Ishikawa (cell line): ENCODE data around the gene NANOS1.

Experiments used
- CEBPB ChIP-seq: IDR thresholded peaks from 2 replicates; pipeline ENCODE4 v1.6.1; 2012
- CREB1 ChIP-seq: IDR thresholded peaks from 2 replicates; pipeline ENCODE4 v1.6.1; 2012; ENCODE audit warnings: low read depth
- EGR1 ChIP-seq: IDR thresholded peaks from 2 replicates; pipeline ENCODE4 v1.6.1; 2012
- EP300 ChIP-seq: IDR thresholded peaks from 2 replicates; pipeline ENCODE4 v1.6.1; 2012; ENCODE audit warnings: borderline replicate concordance
- FOXM1 ChIP-seq: IDR thresholded peaks from 2 replicates; pipeline ENCODE4 v1.6.1; 2012; ENCODE audit warnings: low read depth, borderline replicate concordance
- NFIC ChIP-seq: IDR thresholded peaks from 2 replicates; pipeline ENCODE4 v1.6.1; 2012
- RAD21 ChIP-seq: IDR thresholded peaks from 2 replicates; pipeline ENCODE4 v1.6.1; 2012; ENCODE audit warnings: low read depth
- TAF1 ChIP-seq: IDR thresholded peaks from 2 replicates; pipeline ENCODE4 v1.6.1; 2012; ENCODE audit warnings: low read depth, mild to moderate bottlenecking
- TCF12 ChIP-seq: IDR thresholded peaks from 2 replicates; pipeline ENCODE4 v1.6.1; 2012; ENCODE audit warnings: low read depth
- TEAD4 ChIP-seq: IDR thresholded peaks from 2 replicates; pipeline ENCODE4 v1.6.1; 2012
- YY1 ChIP-seq: IDR thresholded peaks from 2 replicates; pipeline ENCODE4 v1.6.1; 2012; ENCODE audit warnings: low read depth
- ZBTB7A ChIP-seq: IDR thresholded peaks from 2 replicates; pipeline ENCODE4 v1.6.1; 2012; ENCODE audit warnings: low read depth
- TF ChIP-seq, protein P1 (sequence below): IDR thresholded peaks from 2 replicates; pipeline ENCODE4 v1.6.1; 2012; ENCODE audit warnings: low read depth, mild to moderate bottlenecking
- TF ChIP-seq, protein P2 (sequence below): IDR thresholded peaks from 2 replicates; pipeline ENCODE4 v1.6.1; 2012
- TF ChIP-seq, protein P3 (sequence below): IDR thresholded peaks from 2 replicates; pipeline ENCODE4 v1.6.1; 2012

The NANOS1 gene

DNA sequence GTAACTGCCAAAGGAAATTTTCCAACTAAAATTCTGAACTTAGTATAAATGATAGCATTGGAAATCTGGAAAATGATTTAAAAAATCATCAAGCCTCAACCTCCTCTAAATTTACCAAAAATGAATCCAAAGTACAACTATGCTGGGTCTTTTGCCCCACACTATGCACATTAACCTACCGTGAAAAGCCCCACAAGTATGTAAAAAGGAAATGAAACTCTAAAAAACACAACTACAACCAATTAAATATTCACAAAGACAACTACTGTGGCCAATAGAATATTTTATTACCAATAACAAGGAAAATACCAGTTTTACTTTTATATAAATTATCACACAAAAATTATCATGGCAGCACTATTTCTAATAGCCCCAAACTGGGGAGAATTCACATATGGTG lies 31.8 kb downstream of the NANOS1 start:
- TF ChIP-seq CREB1 (no peak), EGR1 (no peak), FOXM1 (no peak), TAF1 (no peak), CEBPB (no peak)
- TF ChIP-seq, protein P1, sequence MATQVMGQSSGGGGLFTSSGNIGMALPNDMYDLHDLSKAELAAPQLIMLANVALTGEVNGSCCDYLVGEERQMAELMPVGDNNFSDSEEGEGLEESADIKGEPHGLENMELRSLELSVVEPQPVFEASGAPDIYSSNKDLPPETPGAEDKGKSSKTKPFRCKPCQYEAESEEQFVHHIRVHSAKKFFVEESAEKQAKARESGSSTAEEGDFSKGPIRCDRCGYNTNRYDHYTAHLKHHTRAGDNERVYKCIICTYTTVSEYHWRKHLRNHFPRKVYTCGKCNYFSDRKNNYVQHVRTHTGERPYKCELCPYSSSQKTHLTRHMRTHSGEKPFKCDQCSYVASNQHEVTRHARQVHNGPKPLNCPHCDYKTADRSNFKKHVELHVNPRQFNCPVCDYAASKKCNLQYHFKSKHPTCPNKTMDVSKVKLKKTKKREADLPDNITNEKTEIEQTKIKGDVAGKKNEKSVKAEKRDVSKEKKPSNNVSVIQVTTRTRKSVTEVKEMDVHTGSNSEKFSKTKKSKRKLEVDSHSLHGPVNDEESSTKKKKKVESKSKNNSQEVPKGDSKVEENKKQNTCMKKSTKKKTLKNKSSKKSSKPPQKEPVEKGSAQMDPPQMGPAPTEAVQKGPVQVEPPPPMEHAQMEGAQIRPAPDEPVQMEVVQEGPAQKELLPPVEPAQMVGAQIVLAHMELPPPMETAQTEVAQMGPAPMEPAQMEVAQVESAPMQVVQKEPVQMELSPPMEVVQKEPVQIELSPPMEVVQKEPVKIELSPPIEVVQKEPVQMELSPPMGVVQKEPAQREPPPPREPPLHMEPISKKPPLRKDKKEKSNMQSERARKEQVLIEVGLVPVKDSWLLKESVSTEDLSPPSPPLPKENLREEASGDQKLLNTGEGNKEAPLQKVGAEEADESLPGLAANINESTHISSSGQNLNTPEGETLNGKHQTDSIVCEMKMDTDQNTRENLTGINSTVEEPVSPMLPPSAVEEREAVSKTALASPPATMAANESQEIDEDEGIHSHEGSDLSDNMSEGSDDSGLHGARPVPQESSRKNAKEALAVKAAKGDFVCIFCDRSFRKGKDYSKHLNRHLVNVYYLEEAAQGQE, result no peak

DNA sequence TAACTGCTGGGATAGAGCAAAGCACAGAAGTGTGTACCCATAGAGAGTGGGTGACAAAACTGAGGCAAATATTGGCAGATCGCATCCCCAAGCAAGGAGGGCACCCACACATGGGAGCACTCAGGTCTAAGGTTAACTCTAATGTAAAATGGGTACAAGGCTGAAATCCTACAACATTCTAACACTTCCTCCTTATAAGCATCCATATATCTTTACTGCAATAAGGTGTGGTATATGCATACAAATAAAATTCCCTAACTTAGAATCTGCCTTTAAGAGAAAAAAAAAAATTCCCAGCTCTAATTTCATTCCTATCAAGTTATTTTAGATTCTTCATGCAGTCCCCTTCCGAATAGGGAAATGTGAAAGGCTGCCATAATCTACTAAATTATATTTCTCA lies 32.4 kb downstream of the NANOS1 start:
- TF ChIP-seq EP300, result no peak
- no peak for TF ChIP-seq TCF12
- no peak for TF ChIP-seq TEAD4
- no peak for TF ChIP-seq CEBPB
- no peak for TF ChIP-seq CREB1
- no peak for TF ChIP-seq NFIC
- TF ChIP-seq, protein P2, sequence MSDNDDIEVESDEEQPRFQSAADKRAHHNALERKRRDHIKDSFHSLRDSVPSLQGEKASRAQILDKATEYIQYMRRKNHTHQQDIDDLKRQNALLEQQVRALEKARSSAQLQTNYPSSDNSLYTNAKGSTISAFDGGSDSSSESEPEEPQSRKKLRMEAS, result no peak
- TF ChIP-seq RAD21, result no peak
- TF ChIP-seq, protein P3, sequence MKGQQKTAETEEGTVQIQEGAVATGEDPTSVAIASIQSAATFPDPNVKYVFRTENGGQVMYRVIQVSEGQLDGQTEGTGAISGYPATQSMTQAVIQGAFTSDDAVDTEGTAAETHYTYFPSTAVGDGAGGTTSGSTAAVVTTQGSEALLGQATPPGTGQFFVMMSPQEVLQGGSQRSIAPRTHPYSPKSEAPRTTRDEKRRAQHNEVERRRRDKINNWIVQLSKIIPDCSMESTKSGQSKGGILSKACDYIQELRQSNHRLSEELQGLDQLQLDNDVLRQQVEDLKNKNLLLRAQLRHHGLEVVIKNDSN, result no peak
- TF ChIP-seq YY1, result no peak

DNA sequence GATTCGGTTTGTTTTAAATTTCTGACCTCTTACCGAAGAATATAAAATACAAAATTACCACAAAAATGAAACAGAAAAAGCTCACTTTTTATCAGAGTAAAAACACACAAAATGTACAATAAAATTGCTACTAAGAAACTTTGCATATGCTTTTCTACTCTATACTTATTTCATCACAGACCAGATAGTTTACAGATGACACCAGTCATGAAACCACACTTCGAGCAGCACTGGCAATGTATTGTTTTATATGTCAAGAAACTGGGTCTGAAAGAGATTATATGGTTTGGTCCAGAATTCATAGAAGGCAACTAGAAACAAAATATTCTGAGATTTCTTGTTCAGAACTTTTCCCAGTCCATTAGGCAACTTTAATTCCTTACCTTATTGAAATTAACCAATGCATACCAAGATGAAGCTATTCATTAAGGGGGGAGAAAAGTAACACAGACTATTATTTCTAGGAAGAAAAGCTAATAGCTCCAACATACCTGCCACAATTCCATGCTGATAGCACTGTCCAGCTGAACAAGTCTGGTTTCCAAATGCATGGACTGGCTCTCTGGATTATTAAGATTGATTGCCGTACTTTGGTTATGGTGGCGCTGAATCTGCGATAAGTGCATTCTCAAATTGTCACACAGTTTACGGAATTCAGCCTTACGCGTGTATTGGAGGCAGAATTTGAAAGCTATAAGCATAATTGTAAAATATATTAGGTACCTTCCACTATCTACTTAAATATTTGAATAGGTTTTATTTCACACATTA lies 41.1 kb downstream of the NANOS1 start:
- TF ChIP-seq, protein P1, result no peak
- TF ChIP-seq YY1 (no peak), ZBTB7A (no peak), TCF12 (no peak), RAD21 (no peak), TEAD4 (no peak), FOXM1 (no peak), TAF1 (no peak), EGR1 (no peak), NFIC (no peak), CEBPB (no peak), CREB1 (no peak), EP300 (no peak)
- TF ChIP-seq, protein P2, result no peak
- TF ChIP-seq, protein P3, result no peak

DNA sequence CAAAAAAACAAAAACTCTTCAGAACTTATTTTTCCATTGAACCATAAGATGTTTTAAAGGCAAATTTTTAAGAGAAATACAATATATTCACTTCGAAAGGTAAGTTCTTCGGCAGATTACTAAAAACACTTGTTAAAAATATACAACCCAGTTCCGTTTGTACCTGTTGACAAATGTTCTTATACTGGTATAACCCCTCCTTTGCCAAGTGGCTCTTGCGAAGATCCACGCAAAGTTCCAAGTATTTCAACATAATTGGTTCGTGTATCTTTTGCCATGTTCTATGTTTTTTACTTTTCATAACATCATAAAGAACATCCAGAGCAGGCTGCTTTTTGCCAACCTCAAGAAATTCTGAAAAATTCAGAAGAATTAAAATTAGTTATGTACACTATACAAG lies 44.1 kb downstream of the NANOS1 start:
- TF ChIP-seq, protein P3, result no peak
- TF ChIP-seq YY1 (no peak), CREB1 (no peak), TAF1 (no peak), ZBTB7A (no peak), TCF12 (no peak), RAD21 (no peak), FOXM1 (no peak), EGR1 (no peak), CEBPB (no peak), TEAD4 (no peak), NFIC (no peak), EP300 (no peak)
- TF ChIP-seq, protein P2, result no peak
- TF ChIP-seq, protein P1, result no peak
